CD14-positive monocyte (primary cell): ENCODE data around the gene STAC. TPM values are rescaled to one million over a fixed set of nuclear protein-coding genes. Genes with fewer than 3 reads are reported as not detected.

ENCODE experiments used
- DNase-seq, 3 donors: peaks; one replicate each; pipeline ENCODE4 v3.0.0-alpha.2; 2011 to 2022
- H2AFZ ChIP-seq: 2 replicates; pipeline ENCODE4 v1.6.0; 2012; ENCODE audit warnings: mild to moderate bottlenecking, low read depth, low read length, inconsistent platforms; ENCODE audit not compliant: insufficient read depth, poor library complexity, severe bottlenecking
- H3K27ac ChIP-seq, 2 donors: 1 replicate in 1 of 2; 2 replicates in 1 of 2; pipeline ENCODE4 v1.5.1; 2012 to 2013; ENCODE audit warnings: low read length in 2 of 2, control low read depth in 1 of 2, inconsistent platforms in 1 of 2, low read depth in 1 of 2, mild to moderate bottlenecking in 1 of 2
- H3K27me3 ChIP-seq, 2 donors: one replicate each; pipeline versions ENCODE4 v1.6.0 to v1.6.1; 2011 to 2013; ENCODE audit warnings: low read length in 2 of 2; ENCODE audit not compliant: control insufficient read depth in 2 of 2, insufficient read depth in 2 of 2
- H3K36me3 ChIP-seq, 2 donors: replicated peaks in 1 of 2; 1 replicate in 1 of 2; 2 replicates in 1 of 2; pipeline versions ENCODE4 v1.5.1 to v1.6.1; 2012 to 2013; ENCODE audit warnings: low read length in 2 of 2, control low read depth in 1 of 2, inconsistent platforms in 1 of 2, mild to moderate bottlenecking in 1 of 2; ENCODE audit not compliant: insufficient read depth in 2 of 2, control insufficient read depth in 1 of 2
- H3K4me1 ChIP-seq, 2 donors: 1 replicate in 1 of 2; 2 replicates in 1 of 2; pipeline versions ENCODE4 v1.5.1 to v1.6.1; 2012 to 2013; ENCODE audit warnings: low read length in 2 of 2, control low read depth in 1 of 2, inconsistent platforms in 1 of 2, mild to moderate bottlenecking in 1 of 2, moderate library complexity in 1 of 2; ENCODE audit not compliant: insufficient read depth in 2 of 2, control insufficient read depth in 1 of 2
- H3K4me2 ChIP-seq: replicated peaks from 2 replicates; pipeline ENCODE3; 2012; ENCODE audit warnings: low read length, moderate library complexity, mild to moderate bottlenecking; ENCODE audit not compliant: poor library complexity, severe bottlenecking; ENCODE audit errors: extremely low read depth
- H3K4me3 ChIP-seq, 3 experiments: fragments of 200-600 bp in 1 of 3; sonication (generic) in 1 of 3; replicated peaks in 1 of 3; 1 replicate in 2 of 3; 2 replicates in 1 of 3; pipeline ENCODE4 v1.5.1; 2011 to 2013; ENCODE audit warnings: low read length in 3 of 3, mild to moderate bottlenecking in 3 of 3, control low read depth in 2 of 3, low read depth in 2 of 3, inconsistent platforms in 1 of 3, moderate library complexity in 1 of 3
- H3K79me2 ChIP-seq: 2 replicates; pipeline ENCODE4 v1.6.0; 2012; ENCODE audit warnings: mild to moderate bottlenecking, control low read depth, inconsistent platforms, low read length, moderate library complexity; ENCODE audit not compliant: insufficient read depth
- H3K9ac ChIP-seq: 2 replicates; pipeline ENCODE4 v1.6.0; 2017; ENCODE audit warnings: low read length, mild to moderate bottlenecking; ENCODE audit not compliant: insufficient read depth, poor library complexity, severe bottlenecking
- H3K9me3 ChIP-seq, 2 donors: replicated peaks in 1 of 2; 1 replicate in 1 of 2; 2 replicates in 1 of 2; pipeline versions ENCODE4 v1.5.1 to v1.6.1; 2012 to 2013; ENCODE audit warnings: low read length in 2 of 2, control low read depth in 1 of 2; ENCODE audit not compliant: control insufficient read depth in 1 of 2, insufficient read depth in 1 of 2
- H4K20me1 ChIP-seq: 2 replicates; pipeline ENCODE4 v1.6.0; 2012; ENCODE audit warnings: mild to moderate bottlenecking, low read length, control low read depth, moderate library complexity; ENCODE audit not compliant: insufficient read depth
- H3K27ac Mint-ChIP-seq, 7 donors: one replicate each; pipeline ENCODE4 v1.8.0; 2020; ENCODE audit warnings: mild to moderate bottlenecking in 7 of 7, mixed read lengths in 7 of 7, moderate library complexity in 6 of 7, inconsistent platforms in 2 of 7
- H3K27me3 Mint-ChIP-seq, 3 donors: one replicate each; pipeline ENCODE4 v1.8.0; 2021 to 2022; ENCODE audit warnings: low read depth in 3 of 3, mild to moderate bottlenecking in 3 of 3, mixed read lengths in 3 of 3, moderate library complexity in 3 of 3, inconsistent platforms in 1 of 3
- H3K36me3 Mint-ChIP-seq, 2 donors: one replicate each; pipeline ENCODE4 v1.8.0; 2020; ENCODE audit warnings: mixed read lengths in 2 of 2, inconsistent platforms in 1 of 2, mild to moderate bottlenecking in 1 of 2
- H3K4me1 Mint-ChIP-seq: one replicate; pipeline ENCODE4 v1.8.0; 2020; ENCODE audit warnings: mild to moderate bottlenecking, mixed read lengths
- H3K4me3 Mint-ChIP-seq, 2 donors: one replicate each; pipeline ENCODE4 v1.8.0; 2020; ENCODE audit warnings: mild to moderate bottlenecking in 2 of 2, mixed read lengths in 2 of 2, moderate library complexity in 1 of 2
- H3K9me3 Mint-ChIP-seq, 7 donors: one replicate each; pipeline ENCODE4 v1.8.0; 2020 to 2022; ENCODE audit warnings: mixed read lengths in 7 of 7, mild to moderate bottlenecking in 6 of 7, moderate library complexity in 6 of 7, inconsistent platforms in 2 of 7
- WGBS: methylation state at CpG from one replicate; pipeline ENCODE4 v1.1.5; 2013; ENCODE audit warnings: missing lambda C conversion rate; ENCODE audit not compliant: insufficient coverage; 5-methylcytosine and 5-hydroxymethylcytosine counted together
- intact Hi-C, 2 donors: fragments of 100-400 bp; cut with micrococcal nuclease; formaldehyde crosslinking; loops; one replicate each; pipeline versions ENCODE4 v1.15.0 to v1.15.1; 2023
- polyA plus RNA-seq, 3 donors: library from polyadenylated mRNA; depleted of rRNA in 1 of 3; unstranded in 2 of 3; stranded (reverse) in 1 of 3; fragments of 300-500 nt in 2 of 3; fragments of >200 nt in 1 of 3; fragmentation: Illumina TruSeq in 2 of 3; gene quantifications; 1 replicate in 2 of 3; 2 replicates in 1 of 3; pipeline ENCODE4 v1.2.3, GENCODE V29; 2012 to 2021
- TF ChIP-seq, protein P1 (sequence below): fragments of 200-600 bp; IDR thresholded peaks from one replicate; pipeline ENCODE4 v1.8.0; 2022; ENCODE audit warnings: antibody characterized with exemption, mild to moderate bottlenecking

STAC gene
- polyA plus RNA-seq, 3 donors = 0.10 to 0.40 (median 0.12) TPM

DNA sequence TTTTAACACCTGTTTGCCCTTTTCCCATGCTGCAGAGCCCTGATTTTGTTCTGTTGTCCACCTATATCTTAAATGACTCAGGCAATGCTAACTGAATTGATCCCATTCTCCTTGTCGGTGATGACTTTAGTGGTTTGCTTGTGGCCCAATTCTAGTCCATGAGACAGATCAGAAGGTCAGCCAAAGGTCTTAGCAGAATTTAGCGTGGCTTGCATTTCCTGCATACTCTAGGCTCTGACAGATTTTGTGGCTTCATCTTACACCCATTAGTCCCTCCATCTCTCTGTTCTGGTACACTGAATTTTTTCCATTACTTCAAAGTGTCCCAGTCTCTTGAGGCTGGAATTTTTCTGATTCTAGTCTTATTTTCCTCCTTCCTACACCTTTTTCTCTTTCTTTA, 161.9 kb downstream of the STAC start:
- Histone ChIP-seq H3K4me1 (no peaks in the 10 kb centered on the region), H3K27me3 (no peaks in the 10 kb centered on the region), H4K20me1 (no peaks in the 10 kb centered on the region), H3K79me2 (no peaks in the 10 kb centered on the region), H3K36me3 (no peaks in the 10 kb centered on the region), H3K27ac (no peak overlapping the region), H3K9ac (no peak overlapping the region), H3K9me3 (no peaks in the 10 kb centered on the region), H3K4me2 (no peak overlapping the region), H3K4me3 (no peak overlapping the region), H2AFZ (no peak overlapping the region)
- Mint-ChIP-seq H3K36me3 (no peaks in the 10 kb centered on the region), H3K4me1 (no peaks in the 10 kb centered on the region), H3K27me3 (peaks cover 0 to 1% (median 0%) of the 10 kb centered on the region in 3 donors), H3K27ac (no peak overlapping the region), H3K4me3 (no peak overlapping the region), H3K9me3 (peaks cover 0 to 4% (median 0%) of the 10 kb centered on the region in 7 donors)
- WGBS = 85% methylated on average over 2 of the region's 2 CpGs
- no peak for DNase-seq
- intact Hi-C loops = no loop called here
- TF ChIP-seq, protein P1, sequence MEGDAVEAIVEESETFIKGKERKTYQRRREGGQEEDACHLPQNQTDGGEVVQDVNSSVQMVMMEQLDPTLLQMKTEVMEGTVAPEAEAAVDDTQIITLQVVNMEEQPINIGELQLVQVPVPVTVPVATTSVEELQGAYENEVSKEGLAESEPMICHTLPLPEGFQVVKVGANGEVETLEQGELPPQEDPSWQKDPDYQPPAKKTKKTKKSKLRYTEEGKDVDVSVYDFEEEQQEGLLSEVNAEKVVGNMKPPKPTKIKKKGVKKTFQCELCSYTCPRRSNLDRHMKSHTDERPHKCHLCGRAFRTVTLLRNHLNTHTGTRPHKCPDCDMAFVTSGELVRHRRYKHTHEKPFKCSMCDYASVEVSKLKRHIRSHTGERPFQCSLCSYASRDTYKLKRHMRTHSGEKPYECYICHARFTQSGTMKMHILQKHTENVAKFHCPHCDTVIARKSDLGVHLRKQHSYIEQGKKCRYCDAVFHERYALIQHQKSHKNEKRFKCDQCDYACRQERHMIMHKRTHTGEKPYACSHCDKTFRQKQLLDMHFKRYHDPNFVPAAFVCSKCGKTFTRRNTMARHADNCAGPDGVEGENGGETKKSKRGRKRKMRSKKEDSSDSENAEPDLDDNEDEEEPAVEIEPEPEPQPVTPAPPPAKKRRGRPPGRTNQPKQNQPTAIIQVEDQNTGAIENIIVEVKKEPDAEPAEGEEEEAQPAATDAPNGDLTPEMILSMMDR = no peak

DNA sequence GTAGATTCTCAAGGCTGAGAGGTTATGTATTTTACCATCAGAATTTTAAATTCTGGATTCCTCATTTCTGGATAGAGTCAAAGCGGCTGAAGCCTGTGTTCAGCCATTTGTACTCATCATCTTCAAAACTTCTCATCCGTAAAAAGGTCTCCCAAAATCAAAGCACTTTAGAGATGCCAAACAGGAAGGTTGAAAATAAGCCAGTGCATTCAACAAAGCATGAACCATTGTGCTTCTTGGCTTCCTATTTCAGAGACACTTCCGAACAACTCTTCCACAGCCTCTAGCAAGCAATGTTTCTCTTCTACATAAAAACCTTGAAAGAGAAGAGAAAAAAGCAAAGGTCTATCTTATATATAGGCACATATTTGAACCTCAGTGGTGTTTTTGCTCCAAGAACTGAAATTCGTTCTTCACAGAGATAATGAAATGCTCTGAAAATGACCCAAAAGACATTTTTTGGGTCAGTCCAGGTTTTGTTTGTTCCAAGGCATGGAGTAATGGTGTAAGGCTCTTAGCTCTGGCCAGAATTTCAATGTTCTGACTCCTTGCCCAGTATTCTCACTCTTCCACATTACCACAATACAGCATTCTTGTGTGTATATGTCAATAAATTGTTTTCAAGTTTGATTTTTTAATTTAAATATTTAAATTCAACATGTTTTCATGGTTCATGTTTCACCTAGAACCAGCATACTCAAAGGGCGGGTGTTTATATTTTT, 163.1 kb downstream of the STAC start:
- TF ChIP-seq, protein P1 = no peak
- no peak for DNase-seq
- Histone ChIP-seq H3K79me2 (no peaks in the 10 kb centered on the region), H3K36me3 (no peaks in the 10 kb centered on the region), H2AFZ (no peak overlapping the region), H3K4me2 (no peak overlapping the region), H3K27me3 (no peaks in the 10 kb centered on the region), H3K9me3 (no peaks in the 10 kb centered on the region), H3K4me1 (no peaks in the 10 kb centered on the region), H3K9ac (no peak overlapping the region), H3K27ac (no peak overlapping the region), H4K20me1 (no peaks in the 10 kb centered on the region), H3K4me3 (no peak overlapping the region)
- Mint-ChIP-seq H3K4me1 (no peaks in the 10 kb centered on the region), H3K27me3 (peaks cover 0 to 1% (median 0%) of the 10 kb centered on the region in 3 donors), H3K27ac (no peak overlapping the region), H3K36me3 (peaks cover 0 to 2% of the 10 kb centered on the region in 2 donors), H3K9me3 (peaks cover under 1 to 3% (median 2%) of the 10 kb centered on the region in 7 donors), H3K4me3 (no peak overlapping the region)
- intact Hi-C loops = no loop called here
- 100% methylated on average over 1 of the region's 5 CpGs for WGBS
